Cardiac muscle cell (in vitro differentiated cells and primary cell): ENCODE measurements around the gene BIRC7. TPM values are rescaled to one million over a fixed set of nuclear protein-coding genes. Genes with fewer than 3 reads are reported as not detected.

ENCODE experiments used
- DNase-seq, 2 donors: peaks; one replicate each; pipeline versions ENCODE4 v3.0.0 to v3.0.0-alpha.2; 2010 to 2017; ENCODE audit warnings: low read depth in 1 of 2, low spot score in 1 of 2
- H3K27ac ChIP-seq: fragments of 200-600 bp; sonication (generic); 2 replicates; pipeline ENCODE4 v1.5.1; 2016
- H3K27me3 ChIP-seq: fragments of 200-600 bp; sonication (generic); 2 replicates; pipeline ENCODE4 v1.6.0; 2016; ENCODE audit warnings: control low read depth
- H3K36me3 ChIP-seq: fragments of 200-600 bp; sonication (generic); 2 replicates; pipeline ENCODE4 v1.5.1; 2016; ENCODE audit warnings: control low read depth
- H3K4me1 ChIP-seq: fragments of 200-600 bp; sonication (generic); 2 replicates; pipeline ENCODE4 v1.8.1; 2017; ENCODE audit warnings: low read depth, mild to moderate bottlenecking, mixed run types
- H3K4me3 ChIP-seq: fragments of 200-600 bp; sonication (generic); 2 replicates; pipeline ENCODE4 v1.5.1; 2016; ENCODE audit warnings: mild to moderate bottlenecking
- H3K9me3 ChIP-seq: fragments of 200-600 bp; sonication (generic); 2 replicates; pipeline ENCODE4 v1.5.1; 2017; ENCODE audit warnings: low read depth, mild to moderate bottlenecking, control low read depth
- CTCF ChIP-seq: IDR thresholded peaks from 2 replicates; pipeline ENCODE4 v1.5.1; 2012; ENCODE audit warnings: low read depth, mild to moderate bottlenecking, low read length
- polyA plus RNA-seq: library from polyadenylated mRNA; unstranded; fragments of >200 nt; fragmentation: Nextera tagmentation; extraction: Ambion mirVana; gene quantifications from 2 replicates; pipeline ENCODE4 v1.2.1, GENCODE V29; 2016
- total RNA-seq: library from RNA; depleted of rRNA; stranded (reverse); fragments of >200 nt; gene quantifications from 2 replicates; pipeline ENCODE4 v1.2.3, GENCODE V29; 2016

Gene BIRC7
- 0.21 and 0.54 TPM in 2 replicates for total RNA-seq
- not detected in 2 replicates for polyA plus RNA-seq

GRCh38 chr20:63235399-63235983 lies at the start of gene BIRC7:
Gene BIRC7 (plus strand): TSS chr20:63235905. CDS start chr20:63236097, 192 bp downstream.
- Histone ChIP-seq H3K36me3 (no peaks in the 10 kb centered on the region), H3K27ac (no peak within 1 kb of the TSS), H3K9me3 (no peaks in the 10 kb centered on the region), H3K4me3 (no peak within 1 kb of the TSS), H3K27me3 (no peaks in the 10 kb centered on the region), H3K4me1 (no peaks in the 10 kb centered on the region)
- no peak for TF ChIP-seq CTCF
- no peak for DNase-seq

DNA sequence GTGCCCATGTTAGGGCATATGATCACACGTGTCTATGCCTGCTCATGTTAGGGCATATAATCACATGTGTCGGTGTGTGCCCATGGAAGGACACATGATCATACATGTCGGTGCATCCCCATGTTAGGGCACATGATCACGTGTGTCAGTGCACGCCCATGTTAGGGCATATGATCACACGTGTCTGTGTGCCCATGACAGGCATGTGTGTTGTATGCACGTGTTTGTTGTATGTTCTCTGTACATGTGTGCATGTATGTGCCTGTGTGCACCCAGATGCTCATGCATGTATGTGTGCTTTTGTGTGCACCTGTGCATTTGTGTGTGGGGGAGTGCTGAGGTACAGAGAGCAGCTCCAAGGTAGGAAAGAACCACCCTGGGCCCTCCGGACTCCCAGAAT lies 49.6 kb upstream of the BIRC7 start:
- Histone ChIP-seq H3K36me3 (no peaks in the 10 kb centered on the region), H3K4me1 (no peaks in the 10 kb centered on the region), H3K9me3 (no peaks in the 10 kb centered on the region), H3K27me3 (peaks cover 6% of the 10 kb centered on the region), H3K4me3 (no peak overlapping the region), H3K27ac (no peak overlapping the region)
- DNase-seq, result no peak
- no peak for TF ChIP-seq CTCF

GRCh38 chr20:63186528-63187316 lies 49.0 kb upstream of the BIRC7 start:
- no peak for DNase-seq
- peak; percentile 4 for TF ChIP-seq CTCF
- Histone ChIP-seq H3K27me3 (no peaks in the 10 kb centered on the region), H3K9me3 (no peaks in the 10 kb centered on the region), H3K27ac (no peak overlapping the region), H3K36me3 (no peaks in the 10 kb centered on the region), H3K4me1 (no peaks in the 10 kb centered on the region), H3K4me3 (no peak overlapping the region)

GRCh38 chr20:63187338-63188158 lies 48.2 kb upstream of the BIRC7 start:
- Histone ChIP-seq H3K4me3 (no peak overlapping the region), H3K4me1 (no peaks in the 10 kb centered on the region), H3K36me3 (no peaks in the 10 kb centered on the region), H3K9me3 (no peaks in the 10 kb centered on the region), H3K27ac (no peak overlapping the region), H3K27me3 (no peaks in the 10 kb centered on the region)
- DNase-seq, result no peak
- TF ChIP-seq CTCF, result no peak

- no peak overlapping the region for H3K27ac ChIP-seq
- no peak overlapping the region for H3K4me3 ChIP-seq
- no peak for DNase-seq
Observed at GRCh38 chr20:63188159-63188442, 47.6 kb upstream of the BIRC7 start.

More at GRCh38 chr20:63188159-63188442, 47.6 kb upstream of the BIRC7 start:
- Histone ChIP-seq H3K27me3 (no peaks in the 10 kb centered on the region), H3K4me1 (no peaks in the 10 kb centered on the region), H3K9me3 (no peaks in the 10 kb centered on the region), H3K36me3 (no peaks in the 10 kb centered on the region)
- no peak for TF ChIP-seq CTCF
